ENCODE results near the gene MTAP.

The MTAP gene

DNA sequence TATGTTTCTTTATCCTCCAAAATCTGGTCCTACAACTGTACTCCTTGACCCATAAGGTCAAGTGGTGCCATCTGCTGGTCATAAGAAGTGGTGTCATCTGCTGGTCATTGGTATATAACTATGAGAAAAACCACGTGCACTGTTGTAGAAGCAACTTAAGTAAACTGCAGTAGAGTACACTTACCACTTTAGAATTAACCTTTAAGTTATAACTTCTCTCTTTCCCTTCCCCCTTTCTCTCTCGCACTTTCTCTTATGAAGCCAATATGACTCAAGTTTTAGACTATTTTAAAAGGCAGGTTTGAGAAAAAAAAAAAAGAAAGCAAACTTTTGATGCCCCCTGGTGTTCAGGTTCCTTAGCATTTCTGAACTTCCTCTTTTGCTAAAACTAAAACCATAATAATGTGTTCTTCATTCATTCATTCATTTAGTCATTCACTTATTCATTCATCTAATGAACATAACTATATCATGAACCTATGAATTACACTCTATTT, 12.8 kb upstream of the MTAP start:
- no peaks in the 10 kb centered on the region for H3K9me2 ChIP-seq (replicated peaks; ENCODE audit: low read depth, low read length)
- peak overlapping the region; percentile 65 for H3K4me3 ChIP-seq (ENCODE audit: low read length, poor library complexity, severe bottlenecking)
- no peaks in the 10 kb centered on the region for H3F3A ChIP-seq (ENCODE audit: low read depth)
- no peaks in the 10 kb centered on the region for H3K27me3 ChIP-seq (ENCODE audit: insufficient read depth, low read length, poor library complexity, severe bottlenecking)
- H3K9ac ChIP-seq (ENCODE audit: low read depth, low read length, poor library complexity, severe bottlenecking), result no peak overlapping the region
- no peaks in the 10 kb centered on the region for H4K20me1 ChIP-seq (ENCODE audit: insufficient read depth, low read length, poor library complexity, severe bottlenecking)
- H2AFZ ChIP-seq (ENCODE audit: low read length), result no peak overlapping the region
- peak overlapping the region; percentile 51 for H3K4me2 ChIP-seq (ENCODE audit: low read depth, low read length, poor library complexity, severe bottlenecking)
- H3K9me3 ChIP-seq (ENCODE audit: insufficient read depth, low read depth, low read length), result no peaks in the 10 kb centered on the region
- H3K36me3 ChIP-seq (ENCODE audit: insufficient read depth, low read length), result no peaks in the 10 kb centered on the region
- H3K79me2 ChIP-seq (ENCODE audit: insufficient read depth, low read length), result no peaks in the 10 kb centered on the region
- no peaks in the 10 kb centered on the region for H3K4me1 ChIP-seq (ENCODE audit: insufficient read depth, low read length, poor library complexity, severe bottlenecking)
- no peak for TF ChIP-seq EZH2phosphoT487 (IDR thresholded peaks at IDR 0.05; ENCODE audit: borderline replicate concordance)
- TF ChIP-seq, protein P1, sequence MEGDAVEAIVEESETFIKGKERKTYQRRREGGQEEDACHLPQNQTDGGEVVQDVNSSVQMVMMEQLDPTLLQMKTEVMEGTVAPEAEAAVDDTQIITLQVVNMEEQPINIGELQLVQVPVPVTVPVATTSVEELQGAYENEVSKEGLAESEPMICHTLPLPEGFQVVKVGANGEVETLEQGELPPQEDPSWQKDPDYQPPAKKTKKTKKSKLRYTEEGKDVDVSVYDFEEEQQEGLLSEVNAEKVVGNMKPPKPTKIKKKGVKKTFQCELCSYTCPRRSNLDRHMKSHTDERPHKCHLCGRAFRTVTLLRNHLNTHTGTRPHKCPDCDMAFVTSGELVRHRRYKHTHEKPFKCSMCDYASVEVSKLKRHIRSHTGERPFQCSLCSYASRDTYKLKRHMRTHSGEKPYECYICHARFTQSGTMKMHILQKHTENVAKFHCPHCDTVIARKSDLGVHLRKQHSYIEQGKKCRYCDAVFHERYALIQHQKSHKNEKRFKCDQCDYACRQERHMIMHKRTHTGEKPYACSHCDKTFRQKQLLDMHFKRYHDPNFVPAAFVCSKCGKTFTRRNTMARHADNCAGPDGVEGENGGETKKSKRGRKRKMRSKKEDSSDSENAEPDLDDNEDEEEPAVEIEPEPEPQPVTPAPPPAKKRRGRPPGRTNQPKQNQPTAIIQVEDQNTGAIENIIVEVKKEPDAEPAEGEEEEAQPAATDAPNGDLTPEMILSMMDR (conservative IDR thresholded peaks at IDR 0.05; ENCODE audit: low read length), result peak; percentile 80

DNA sequence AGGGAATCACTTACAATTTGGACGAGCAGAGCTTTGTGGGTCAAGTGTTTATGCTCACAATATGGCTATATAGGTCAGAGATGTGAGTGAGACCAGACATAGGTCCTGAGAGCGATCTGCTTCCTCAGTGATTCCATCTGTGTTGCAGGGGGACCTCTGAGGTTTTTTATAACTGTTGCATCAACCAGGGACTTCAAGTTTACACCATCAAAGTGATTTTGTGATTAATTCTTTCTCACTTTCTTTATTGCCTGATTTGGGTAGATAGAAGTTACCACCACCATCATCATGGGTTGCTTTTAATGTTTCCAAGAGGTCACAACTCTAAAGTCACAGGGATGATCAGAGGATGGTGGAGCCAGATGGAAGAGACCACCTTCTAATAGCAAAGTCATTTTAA, 7.0 kb upstream of the MTAP start:
- Histone ChIP-seq H3K79me2 (ENCODE audit: insufficient read depth, low read length) (no peaks in the 10 kb centered on the region), H3K4me1 (ENCODE audit: insufficient read depth, low read length, poor library complexity, severe bottlenecking) (no peaks in the 10 kb centered on the region), H3K9me3 (ENCODE audit: insufficient read depth, low read depth, low read length) (no peaks in the 10 kb centered on the region), H3K9me2 (replicated peaks; ENCODE audit: low read depth, low read length) (no peaks in the 10 kb centered on the region), H3K27me3 (ENCODE audit: insufficient read depth, low read length, poor library complexity, severe bottlenecking) (no peaks in the 10 kb centered on the region), H3F3A (ENCODE audit: low read depth) (no peaks in the 10 kb centered on the region), H2AFZ (ENCODE audit: low read length) (no peak overlapping the region), H3K36me3 (ENCODE audit: insufficient read depth, low read length) (no peaks in the 10 kb centered on the region), H3K4me3 (ENCODE audit: low read length, poor library complexity, severe bottlenecking) (no peak overlapping the region), H3K9ac (ENCODE audit: low read depth, low read length, poor library complexity, severe bottlenecking) (no peak overlapping the region), H4K20me1 (ENCODE audit: insufficient read depth, low read length, poor library complexity, severe bottlenecking) (no peaks in the 10 kb centered on the region), H3K4me2 (ENCODE audit: low read depth, low read length, poor library complexity, severe bottlenecking) (no peak overlapping the region)
- TF ChIP-seq, protein P1 (conservative IDR thresholded peaks at IDR 0.05; ENCODE audit: low read length), result no peak
- no peak for TF ChIP-seq EZH2phosphoT487 (IDR thresholded peaks at IDR 0.05; ENCODE audit: borderline replicate concordance)

DNA sequence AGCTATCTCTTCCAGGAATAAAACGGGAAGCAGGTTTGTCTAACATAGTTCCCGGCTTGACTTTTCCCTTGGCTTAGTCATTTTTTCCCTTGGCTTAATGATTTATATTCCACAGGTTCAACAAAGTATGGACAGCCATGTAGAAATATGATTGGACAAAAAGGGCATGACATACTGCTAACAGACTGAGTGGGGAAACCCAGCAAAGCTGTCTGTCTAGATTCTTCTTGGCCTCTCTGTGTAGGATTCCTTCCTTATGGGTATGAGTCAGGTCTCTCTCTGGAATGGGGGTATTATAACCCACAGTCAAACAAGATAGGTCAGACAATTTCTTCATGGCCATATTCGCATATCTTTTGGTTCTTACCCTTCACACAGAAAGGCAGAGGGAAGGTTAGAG, 5.7 kb upstream of the MTAP start:
- H3K27me3 ChIP-seq (ENCODE audit: insufficient read depth, low read length, poor library complexity, severe bottlenecking), result no peaks in the 10 kb centered on the region
- no peak overlapping the region for H3K9ac ChIP-seq (ENCODE audit: low read depth, low read length, poor library complexity, severe bottlenecking)
- H3K9me3 ChIP-seq (ENCODE audit: insufficient read depth, low read depth, low read length), result no peaks in the 10 kb centered on the region
- H3F3A ChIP-seq (ENCODE audit: low read depth), result no peaks in the 10 kb centered on the region
- no peak overlapping the region for H3K4me3 ChIP-seq (ENCODE audit: low read length, poor library complexity, severe bottlenecking)
- no peaks in the 10 kb centered on the region for H4K20me1 ChIP-seq (ENCODE audit: insufficient read depth, low read length, poor library complexity, severe bottlenecking)
- H3K36me3 ChIP-seq (ENCODE audit: insufficient read depth, low read length), result no peaks in the 10 kb centered on the region
- H3K9me2 ChIP-seq (replicated peaks; ENCODE audit: low read depth, low read length), result no peaks in the 10 kb centered on the region
- TF ChIP-seq EZH2phosphoT487 (IDR thresholded peaks at IDR 0.05; ENCODE audit: borderline replicate concordance), result no peak
- TF ChIP-seq, protein P1 (conservative IDR thresholded peaks at IDR 0.05; ENCODE audit: low read length), result no peak
- H3K79me2 ChIP-seq (ENCODE audit: insufficient read depth, low read length), result 0 out of 2 replicates have a peak, but pooled peaks cover 3% of the 10 kb centered on the region
- no peak overlapping the region for H3K4me2 ChIP-seq (ENCODE audit: low read depth, low read length, poor library complexity, severe bottlenecking)
- peaks cover 1% of the 10 kb centered on the region for H3K4me1 ChIP-seq (ENCODE audit: insufficient read depth, low read length, poor library complexity, severe bottlenecking)
- no peak overlapping the region for H2AFZ ChIP-seq (ENCODE audit: low read length)
